Vein endothelial cell (primary cell): ENCODE measurements around the gene OR2L2. TPM values are rescaled to one million over a fixed set of nuclear protein-coding genes. Genes with fewer than 3 reads are reported as not detected.

Source experiments
- small RNA-seq: library from RNA; depleted of rRNA; stranded (forward); fragments of <200 nt; gene quantifications from one replicate; pipeline ENCODE3, GENCODE V24; 2012
- total RNA-seq: library from RNA; depleted of rRNA; stranded (reverse); fragments of >200 nt; gene quantifications from 2 replicates; pipeline ENCODE4 v1.2.3, GENCODE V29; 2012

Gene OR2L2
- under 0.01 TPM in 1 of 2 replicates, not detected in the other for total RNA-seq

GRCh38 chr1:248029770-248030169 lies at the start of gene OR2L2:
TSS of gene OR2L2 (plus strand) at chr1:248030070. CDS start at chr1:248038268, 8,198 bp downstream.

GRCh38 chr1:248013229-248013710 lies 16.6 kb upstream of the OR2L2 start, which contains the start of gene OR2L5:
TSS of gene OR2L5 (plus strand) at chr1:248013660. CDS start at chr1:248021948, 8,288 bp downstream.

GRCh38 chr1:248046536-248046935 lies 16.7 kb downstream of the OR2L2 start, which contains the start of gene OR2L3:
TSS of gene OR2L3 (plus strand) at chr1:248046836. CDS start at chr1:248060682, 13,846 bp downstream.

Small RNA genes within 50 kb of the gene (small RNA-seq; reads per million reads assigned to genes)
- gene RF00019, result not detected

Other genes with a start within 250 kb of the OR2L2 start
- not detected in 2 replicates for gene OR14A16, start 206.0 kb upstream of the OR2L2 start, total RNA-seq
- gene OR11L1, start 188.2 kb upstream of the OR2L2 start, total RNA-seq, result not detected in 2 replicates
- gene TRIM58, start 172.9 kb upstream of the OR2L2 start, total RNA-seq, result 0.19 and 0.33 TPM in 2 replicates
- 0.33 TPM in 1 of 2 replicates, not detected in the other for gene OR2W3, start 134.5 kb upstream of the OR2L2 start, total RNA-seq
- gene OR2T8, start 109.8 kb upstream of the OR2L2 start, total RNA-seq, result not detected in 2 replicates
- not detected in 2 replicates for gene OR2AJ1, start 105.2 kb upstream of the OR2L2 start, total RNA-seq
- not detected in 2 replicates for gene OR2L8, start 81.2 kb upstream of the OR2L2 start, total RNA-seq
- 0.19 TPM in 1 of 2 replicates, not detected in the other for gene OR2AK2, start 64.8 kb upstream of the OR2L2 start, total RNA-seq
- not detected in 2 replicates for gene OR2L5, start 16.4 kb upstream of the OR2L2 start, total RNA-seq
- not detected in 2 replicates for gene OR2L3, start 16.8 kb downstream of the OR2L2 start, total RNA-seq
- gene OR2L13, start 65.1 kb downstream of the OR2L2 start, total RNA-seq, result not detected in 2 replicates
- not detected in 2 replicates for gene OR2M5, start 115.1 kb downstream of the OR2L2 start, total RNA-seq
- not detected in 2 replicates for gene OR2M2, start 144.8 kb downstream of the OR2L2 start, total RNA-seq
- not detected in 2 replicates for gene OR2M3, start 167.2 kb downstream of the OR2L2 start, total RNA-seq
- not detected in 2 replicates for gene OR2M4, start 201.3 kb downstream of the OR2L2 start, total RNA-seq
- gene OR2T33, start 247.9 kb downstream of the OR2L2 start, total RNA-seq, result not detected in 2 replicates